ENCODE measurements around the gene SYCP2L.

GRCh38 chr6:10891960-10892359, 5.1 kb downstream of the SYCP2L start:
- TF ChIP-seq FOS (IDR thresholded peaks at IDR 0.05; ENCODE audit: low read depth, low read length) (no peak), POLR2A (IDR thresholded peaks at IDR 0.05; ENCODE audit: low read depth, low read length) (no peak), MXI1 (IDR thresholded peaks at IDR 0.05; ENCODE audit: borderline replicate concordance, low read depth, low read length) (no peak)
- TF ChIP-seq, protein P1, sequence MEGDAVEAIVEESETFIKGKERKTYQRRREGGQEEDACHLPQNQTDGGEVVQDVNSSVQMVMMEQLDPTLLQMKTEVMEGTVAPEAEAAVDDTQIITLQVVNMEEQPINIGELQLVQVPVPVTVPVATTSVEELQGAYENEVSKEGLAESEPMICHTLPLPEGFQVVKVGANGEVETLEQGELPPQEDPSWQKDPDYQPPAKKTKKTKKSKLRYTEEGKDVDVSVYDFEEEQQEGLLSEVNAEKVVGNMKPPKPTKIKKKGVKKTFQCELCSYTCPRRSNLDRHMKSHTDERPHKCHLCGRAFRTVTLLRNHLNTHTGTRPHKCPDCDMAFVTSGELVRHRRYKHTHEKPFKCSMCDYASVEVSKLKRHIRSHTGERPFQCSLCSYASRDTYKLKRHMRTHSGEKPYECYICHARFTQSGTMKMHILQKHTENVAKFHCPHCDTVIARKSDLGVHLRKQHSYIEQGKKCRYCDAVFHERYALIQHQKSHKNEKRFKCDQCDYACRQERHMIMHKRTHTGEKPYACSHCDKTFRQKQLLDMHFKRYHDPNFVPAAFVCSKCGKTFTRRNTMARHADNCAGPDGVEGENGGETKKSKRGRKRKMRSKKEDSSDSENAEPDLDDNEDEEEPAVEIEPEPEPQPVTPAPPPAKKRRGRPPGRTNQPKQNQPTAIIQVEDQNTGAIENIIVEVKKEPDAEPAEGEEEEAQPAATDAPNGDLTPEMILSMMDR (conservative IDR thresholded peaks at IDR 0.05; ENCODE audit: low read depth, low read length): no peak

All from IMR-90 (cell line).